ENCODE results near the gene GATD1. TPM values are rescaled to one million over a fixed set of nuclear protein-coding genes. Genes with fewer than 3 reads are reported as not detected.

Gene GATD1
- polyA plus RNA-seq, 1 donor from 2014 or later, result 146 TPM

DNA sequence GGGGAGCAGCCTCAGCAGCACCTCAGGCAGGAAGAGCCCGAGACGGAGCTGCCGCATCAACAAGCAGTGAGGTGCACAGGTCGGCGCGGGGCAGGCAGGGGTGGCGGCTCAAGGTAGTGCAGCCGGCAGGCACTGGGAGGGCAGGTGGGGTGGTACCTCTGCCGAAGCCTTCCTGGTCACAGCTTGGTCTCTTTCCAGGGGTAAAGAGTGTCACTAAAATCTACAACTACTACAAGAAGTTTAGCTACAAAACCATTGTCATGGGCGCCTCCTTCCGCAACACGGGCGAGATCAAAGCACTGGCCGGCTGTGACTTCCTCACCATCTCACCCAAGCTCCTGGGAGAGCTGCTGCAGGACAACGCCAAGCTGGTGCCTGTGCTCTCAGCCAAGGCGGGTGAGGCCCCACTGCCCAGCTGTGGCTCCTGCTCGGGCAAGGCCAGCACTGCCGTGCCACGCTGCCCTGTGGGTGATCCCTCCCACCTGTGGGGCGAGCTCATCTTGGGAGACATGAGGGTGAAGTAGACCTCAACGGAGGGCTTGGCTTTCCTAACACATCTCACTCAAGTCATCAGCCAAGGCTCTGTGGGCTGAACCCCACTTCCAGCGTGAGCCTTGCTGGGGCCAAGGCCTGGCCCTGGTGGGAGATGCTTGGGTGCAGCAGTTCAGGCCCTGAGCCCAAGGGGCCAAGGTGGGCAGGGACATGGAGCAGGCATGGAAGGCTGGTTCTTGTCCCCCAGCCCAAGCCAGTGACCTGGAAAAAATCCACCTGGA, 13.6 kb downstream of the GATD1 start:
- Histone ChIP-seq H3K9ac (ENCODE audit: low read length) (no peak overlapping the region), H4K20me1 (ENCODE audit: insufficient read depth) (no peaks in the 10 kb centered on the region), H3K4me2 (ENCODE audit: low read length) (no peak overlapping the region), H2AFZ (ENCODE audit: low read depth, low read length) (no peak overlapping the region), H3K79me2 (replicated peaks; ENCODE audit: insufficient read depth, low read length) (no peaks in the 10 kb centered on the region), H3K27me3 (ENCODE audit: insufficient read depth, low read depth, low read length) (no peaks in the 10 kb centered on the region), H3K4me3 (ENCODE audit: low read length) (no peak overlapping the region), H3K36me3 (ENCODE audit: insufficient read depth, low read length) (no peaks in the 10 kb centered on the region), H3F3A (ENCODE audit: insufficient read depth, low read length, poor library complexity, severe bottlenecking) (no peaks in the 10 kb centered on the region), H3K27ac (ENCODE audit: low read length) (no peak overlapping the region), H3K9me2 (ENCODE audit: insufficient read depth, low read length) (no peaks in the 10 kb centered on the region), H3K9me3 (ENCODE audit: low read length) (no peaks in the 10 kb centered on the region)
- TF ChIP-seq, protein P1, sequence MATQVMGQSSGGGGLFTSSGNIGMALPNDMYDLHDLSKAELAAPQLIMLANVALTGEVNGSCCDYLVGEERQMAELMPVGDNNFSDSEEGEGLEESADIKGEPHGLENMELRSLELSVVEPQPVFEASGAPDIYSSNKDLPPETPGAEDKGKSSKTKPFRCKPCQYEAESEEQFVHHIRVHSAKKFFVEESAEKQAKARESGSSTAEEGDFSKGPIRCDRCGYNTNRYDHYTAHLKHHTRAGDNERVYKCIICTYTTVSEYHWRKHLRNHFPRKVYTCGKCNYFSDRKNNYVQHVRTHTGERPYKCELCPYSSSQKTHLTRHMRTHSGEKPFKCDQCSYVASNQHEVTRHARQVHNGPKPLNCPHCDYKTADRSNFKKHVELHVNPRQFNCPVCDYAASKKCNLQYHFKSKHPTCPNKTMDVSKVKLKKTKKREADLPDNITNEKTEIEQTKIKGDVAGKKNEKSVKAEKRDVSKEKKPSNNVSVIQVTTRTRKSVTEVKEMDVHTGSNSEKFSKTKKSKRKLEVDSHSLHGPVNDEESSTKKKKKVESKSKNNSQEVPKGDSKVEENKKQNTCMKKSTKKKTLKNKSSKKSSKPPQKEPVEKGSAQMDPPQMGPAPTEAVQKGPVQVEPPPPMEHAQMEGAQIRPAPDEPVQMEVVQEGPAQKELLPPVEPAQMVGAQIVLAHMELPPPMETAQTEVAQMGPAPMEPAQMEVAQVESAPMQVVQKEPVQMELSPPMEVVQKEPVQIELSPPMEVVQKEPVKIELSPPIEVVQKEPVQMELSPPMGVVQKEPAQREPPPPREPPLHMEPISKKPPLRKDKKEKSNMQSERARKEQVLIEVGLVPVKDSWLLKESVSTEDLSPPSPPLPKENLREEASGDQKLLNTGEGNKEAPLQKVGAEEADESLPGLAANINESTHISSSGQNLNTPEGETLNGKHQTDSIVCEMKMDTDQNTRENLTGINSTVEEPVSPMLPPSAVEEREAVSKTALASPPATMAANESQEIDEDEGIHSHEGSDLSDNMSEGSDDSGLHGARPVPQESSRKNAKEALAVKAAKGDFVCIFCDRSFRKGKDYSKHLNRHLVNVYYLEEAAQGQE (IDR thresholded peaks at IDR 0.05; ENCODE audit: borderline replicate concordance), result no peak
- TF ChIP-seq RAD21 (conservative IDR thresholded peaks at IDR 0.05) (no peak), SMC3 (conservative IDR thresholded peaks at IDR 0.05; ENCODE audit: poor library complexity) (no peak), EZH2 (IDR thresholded peaks at IDR 0.05; ENCODE audit: borderline replicate concordance, insufficient read depth, low read length, poor library complexity, severe bottlenecking) (no peak), EP300 (conservative IDR thresholded peaks at IDR 0.05; ENCODE audit: poor library complexity, severe bottlenecking) (no peak), TAF1 (IDR thresholded peaks at IDR 0.05; ENCODE audit: low read depth) (no peak), MXI1 (conservative IDR thresholded peaks at IDR 0.05; ENCODE audit: poor library complexity, severe bottlenecking) (no peak)
- TF ChIP-seq, protein P2, sequence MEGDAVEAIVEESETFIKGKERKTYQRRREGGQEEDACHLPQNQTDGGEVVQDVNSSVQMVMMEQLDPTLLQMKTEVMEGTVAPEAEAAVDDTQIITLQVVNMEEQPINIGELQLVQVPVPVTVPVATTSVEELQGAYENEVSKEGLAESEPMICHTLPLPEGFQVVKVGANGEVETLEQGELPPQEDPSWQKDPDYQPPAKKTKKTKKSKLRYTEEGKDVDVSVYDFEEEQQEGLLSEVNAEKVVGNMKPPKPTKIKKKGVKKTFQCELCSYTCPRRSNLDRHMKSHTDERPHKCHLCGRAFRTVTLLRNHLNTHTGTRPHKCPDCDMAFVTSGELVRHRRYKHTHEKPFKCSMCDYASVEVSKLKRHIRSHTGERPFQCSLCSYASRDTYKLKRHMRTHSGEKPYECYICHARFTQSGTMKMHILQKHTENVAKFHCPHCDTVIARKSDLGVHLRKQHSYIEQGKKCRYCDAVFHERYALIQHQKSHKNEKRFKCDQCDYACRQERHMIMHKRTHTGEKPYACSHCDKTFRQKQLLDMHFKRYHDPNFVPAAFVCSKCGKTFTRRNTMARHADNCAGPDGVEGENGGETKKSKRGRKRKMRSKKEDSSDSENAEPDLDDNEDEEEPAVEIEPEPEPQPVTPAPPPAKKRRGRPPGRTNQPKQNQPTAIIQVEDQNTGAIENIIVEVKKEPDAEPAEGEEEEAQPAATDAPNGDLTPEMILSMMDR (IDR thresholded peaks at IDR 0.05; ENCODE audit: poor library complexity, severe bottlenecking), result no peak

DNA sequence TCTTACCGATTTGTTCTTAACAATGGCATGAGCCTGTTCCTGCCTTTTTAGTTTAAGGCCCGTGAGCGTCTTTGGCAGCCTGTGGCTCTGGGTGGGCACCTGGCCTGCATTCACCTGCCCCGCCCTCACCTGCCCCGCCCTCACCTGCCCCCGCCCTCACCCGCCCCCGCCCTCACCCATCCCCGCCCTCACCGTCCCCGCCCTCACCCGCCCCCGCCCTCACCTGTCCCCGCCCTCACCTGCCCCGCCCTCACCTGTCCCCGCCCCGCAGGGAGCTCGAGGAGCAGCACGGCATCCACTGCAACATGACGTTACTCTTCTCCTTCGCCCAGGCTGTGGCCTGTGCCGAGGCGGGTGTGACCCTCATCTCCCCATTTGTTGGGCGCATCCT, 14.2 kb downstream of the GATD1 start:
- no peak overlapping the region for H2AFZ ChIP-seq (ENCODE audit: low read depth, low read length)
- no peaks in the 10 kb centered on the region for H3K79me2 ChIP-seq (replicated peaks; ENCODE audit: insufficient read depth, low read length)
- H3K4me2 ChIP-seq (ENCODE audit: low read length), result no peak overlapping the region
- no peaks in the 10 kb centered on the region for H3K9me2 ChIP-seq (ENCODE audit: insufficient read depth, low read length)
- no peak overlapping the region for H3K27ac ChIP-seq (ENCODE audit: low read length)
- no peaks in the 10 kb centered on the region for H3F3A ChIP-seq (ENCODE audit: insufficient read depth, low read length, poor library complexity, severe bottlenecking)
- no peaks in the 10 kb centered on the region for H3K36me3 ChIP-seq (ENCODE audit: insufficient read depth, low read length)
- TF ChIP-seq POLR2AphosphoS5 (IDR thresholded peaks at IDR 0.05) (no peak), RAD21 (conservative IDR thresholded peaks at IDR 0.05) (no peak), EP300 (conservative IDR thresholded peaks at IDR 0.05; ENCODE audit: poor library complexity, severe bottlenecking) (no peak), MXI1 (conservative IDR thresholded peaks at IDR 0.05; ENCODE audit: poor library complexity, severe bottlenecking) (no peak), TAF1 (IDR thresholded peaks at IDR 0.05; ENCODE audit: low read depth) (no peak), EZH2 (IDR thresholded peaks at IDR 0.05; ENCODE audit: borderline replicate concordance, insufficient read depth, low read length, poor library complexity, severe bottlenecking) (no peak), SMC3 (conservative IDR thresholded peaks at IDR 0.05; ENCODE audit: poor library complexity) (no peak)
- TF ChIP-seq, protein P1 (IDR thresholded peaks at IDR 0.05; ENCODE audit: borderline replicate concordance), result no peak
- TF ChIP-seq, protein P2 (IDR thresholded peaks at IDR 0.05; ENCODE audit: poor library complexity, severe bottlenecking), result no peak
- H3K4me3 ChIP-seq (ENCODE audit: low read length), result no peak overlapping the region
- no peak overlapping the region for H3K9ac ChIP-seq (ENCODE audit: low read length)
- H3K27me3 ChIP-seq (ENCODE audit: insufficient read depth, low read depth, low read length), result no peaks in the 10 kb centered on the region
- H3K9me3 ChIP-seq (ENCODE audit: low read length), result no peaks in the 10 kb centered on the region
- H4K20me1 ChIP-seq (ENCODE audit: insufficient read depth), result no peaks in the 10 kb centered on the region

Measured in neural cell (in vitro differentiated cells).